GM12878 (cell line): Measurements from ENCODE around the gene HDAC3. TPM values are rescaled to one million over a fixed set of nuclear protein-coding genes. Genes with fewer than 3 reads are reported as not detected.

Source experiments
- ATAC-seq: fragments of 200-7000 bp; cut with Tn5 transposase; 3 replicates; pipeline ENCODE4 v1.9.1; 2020; ENCODE audit warnings: mild to moderate bottlenecking, moderate library complexity
- BruUV-seq: library from RNA; stranded (reverse); fragments of 400-500 nt; replicated peaks from 2 replicates; lab custom pipeline; 2021; lab: Mats Ljungman, UMichigan
- CTCF ChIA-PET: fragments of 300-600 bp; sonication (Branson Sonifier 250); formaldehyde crosslinking; extraction: SDS; loops from one replicate; lab custom pipeline; 2021; ENCODE audit warnings: inconsistent platforms; lab: Yijun Ruan, JAX
- POLR2A ChIA-PET: fragments of 350-600 bp; formaldehyde crosslinking; extraction: SDS; loops from one replicate; lab custom pipeline; 2021; ENCODE audit warnings: inconsistent platforms; lab: Charles Lee
- RAD21 ChIA-PET: fragments of 300-600 bp; sonication (Branson Sonifier 250); formaldehyde crosslinking; loops from one replicate; lab custom pipeline; 2023; ENCODE audit warnings: antibody characterized with exemption; ENCODE audit not compliant: unreplicated experiment; lab: Charles Lee
- SMC1A ChIA-PET: fragments of 300-600 bp; sonication (Branson Sonifier 250); formaldehyde crosslinking; loops from one replicate; lab custom pipeline; 2023; ENCODE audit not compliant: unreplicated experiment, uncharacterized antibody; lab: Charles Lee
- DNase-seq: peaks from one replicate; pipeline ENCODE4 v3.0.0-alpha.2; 2011; ENCODE audit warnings: low read depth, low spot score
- FAIRE-seq: peaks from 3 replicates; lab custom pipeline; 2011; peaks lifted over from hg19 to GRCh38; lab: Jason Lieb, UNC
- H2AFZ ChIP-seq: 2 replicates; pipeline ENCODE4 v1.6.0; 2011; ENCODE audit warnings: low read depth, low read length, control low read depth; ENCODE audit not compliant: control insufficient read depth
- H3K27ac ChIP-seq: 2 replicates; pipeline ENCODE4 v1.5.1; 2011; ENCODE audit warnings: control low read depth; ENCODE audit not compliant: control insufficient read depth, insufficient read depth
- H3K27me3 ChIP-seq, 2 experiments: replicated peaks in 1 of 2; 2 replicates each; pipeline versions ENCODE4 v1.6.0 to v1.6.1; 2011; ENCODE audit warnings: low read length in 1 of 2; ENCODE audit not compliant: control insufficient read depth in 2 of 2, insufficient read depth in 2 of 2
- H3K36me3 ChIP-seq, 2 experiments: 2 replicates each; pipeline ENCODE4 v1.5.1; 2011; ENCODE audit warnings: low read length in 1 of 2; ENCODE audit not compliant: control insufficient read depth in 2 of 2, insufficient read depth in 2 of 2
- H3K4me1 ChIP-seq: 2 replicates; pipeline ENCODE4 v1.6.1; 2011; ENCODE audit warnings: mild to moderate bottlenecking, low read length, moderate library complexity, mixed read lengths; ENCODE audit not compliant: control insufficient read depth, insufficient read depth
- H3K4me2 ChIP-seq: 2 replicates; pipeline ENCODE4 v1.6.0; 2011; ENCODE audit warnings: control low read depth; ENCODE audit not compliant: control insufficient read depth, insufficient read depth
- H3K4me3 ChIP-seq: fragments of 200-600 bp; sonication (generic); 2 replicates; pipeline ENCODE4 v1.5.1; 2016
- H3K79me2 ChIP-seq: 2 replicates; pipeline ENCODE4 v1.6.0; 2011; ENCODE audit warnings: low read length; ENCODE audit not compliant: control insufficient read depth, insufficient read depth
- H3K9ac ChIP-seq: 2 replicates; pipeline ENCODE4 v1.8.0; 2011; ENCODE audit warnings: low read length, control low read depth, mixed read lengths; ENCODE audit not compliant: control insufficient read depth, insufficient read depth
- H3K9me3 ChIP-seq: replicated peaks from 3 replicates; pipeline ENCODE4 v1.5.1; 2011; ENCODE audit warnings: mild to moderate bottlenecking, low read length; ENCODE audit not compliant: control insufficient read depth, insufficient read depth
- H4K20me1 ChIP-seq: 2 replicates; pipeline ENCODE4 v1.6.0; 2011; ENCODE audit not compliant: control insufficient read depth, insufficient read depth
- CREB1 ChIP-seq: IDR thresholded peaks from 2 replicates; pipeline ENCODE4 v1.6.1; 2012; ENCODE audit warnings: low read depth, mild to moderate bottlenecking, inconsistent platforms
- FOXM1 ChIP-seq: IDR thresholded peaks from 2 replicates; pipeline ENCODE4 v1.6.1; 2012; ENCODE audit warnings: low read depth, mild to moderate bottlenecking, inconsistent platforms, low read length, moderate library complexity
- MXI1 ChIP-seq: fragments of 150-350 bp; IDR thresholded peaks from 2 replicates; pipeline ENCODE4 v1.6.1; 2011; ENCODE audit warnings: low read depth, mild to moderate bottlenecking, inconsistent platforms, low read length, improper control_type of control experiment
- MYB ChIP-seq: fragments of 150-350 bp; IDR thresholded peaks from 2 replicates; pipeline ENCODE4 v1.6.1; 2014; ENCODE audit warnings: mild to moderate bottlenecking, low read depth, low read length, borderline replicate concordance
- NFYB ChIP-seq: IDR thresholded peaks from 2 replicates; pipeline ENCODE4 v1.6.1; 2011; ENCODE audit warnings: low read depth, mild to moderate bottlenecking, low read length, improper control_type of control experiment, moderate library complexity; ENCODE audit not compliant: insufficient read depth
- PRDM15 ChIP-seq: fragments of 450-650 bp; formaldehyde crosslinking; IDR thresholded peaks from 2 replicates; pipeline ENCODE4 v1.4.0; 2020; ENCODE audit warnings: mild to moderate bottlenecking, moderate library complexity
- RB1 ChIP-seq: fragments of 450-650 bp; formaldehyde crosslinking; IDR thresholded peaks from 2 replicates; pipeline ENCODE4 v1.6.1; 2017; ENCODE audit warnings: mild to moderate bottlenecking, borderline replicate concordance
- TARDBP ChIP-seq: IDR thresholded peaks from 2 replicates; pipeline ENCODE4 v1.6.1; 2016; ENCODE audit warnings: borderline replicate concordance
- TBL1XR1 ChIP-seq: IDR thresholded peaks from 2 replicates; pipeline ENCODE4 v1.6.1; 2012; ENCODE audit warnings: low read depth, low read length, improper control_type of control experiment
- TCF3 ChIP-seq: IDR thresholded peaks from 2 replicates; pipeline ENCODE4 v1.6.1; 2012; ENCODE audit warnings: low read depth, mild to moderate bottlenecking, low read length, borderline replicate concordance; ENCODE audit not compliant: insufficient read depth
- YBX1 ChIP-seq: fragments of 450-650 bp; IDR thresholded peaks from 2 replicates; pipeline ENCODE4 v1.6.1; 2016; ENCODE audit warnings: antibody characterized with exemption
- ZNF274 ChIP-seq: IDR thresholded peaks from one replicate; pipeline ENCODE4 v1.8.0; 2011; ENCODE audit not compliant: insufficient read length, insufficient read depth
- ZNF622 ChIP-seq: fragments of 450-650 bp; IDR thresholded peaks from 2 replicates; pipeline ENCODE4 v1.6.1; 2017; ENCODE audit warnings: mild to moderate bottlenecking, inconsistent platforms
- WGBS: methylation state at CpG from one replicate; pipeline ENCODE4 v1.1.6; 2016; ENCODE audit warnings: low lambda C conversion rate; ENCODE audit not compliant: insufficient replicate concordance, insufficient coverage; ENCODE audit errors: missing lambda C conversion rate; 5-methylcytosine and 5-hydroxymethylcytosine counted together
- in situ Hi-C: fragments of 300-500 bp; cut with MboI; formaldehyde crosslinking; loops from 9 replicates; pipeline ENCODE4 v1.14.3; 2018; ENCODE audit warnings: mixed read lengths
- intact Hi-C: fragments of 100-400 bp; cut with micrococcal nuclease; formaldehyde crosslinking; loops from one replicate; pipeline ENCODE4 v1.14.2; 2022; ENCODE audit not compliant: unreplicated experiment
- polyA plus RNA-seq, 11 experiments: library from polyadenylated mRNA; depleted of rRNA in 4 of 11; unstranded in 6 of 11; stranded (reverse) in 5 of 11; fragments of >200 nt; fragmentation: Nextera tagmentation in 4 of 11; fragmentation: Illumina TruSeq in 1 of 11; extraction: Ambion mirVana in 4 of 11; extraction: Trizol in 1 of 11; gene quantifications; 1 replicate in 1 of 11; 2 replicates in 10 of 11; pipeline versions ENCODE4 v1.2.1 to v1.2.3, GENCODE V29; 2011 to 2016; ENCODE audit warnings: inconsistent platforms in 2 of 11, missing spikeins in 2 of 11, low read depth in 1 of 11
- total RNA-seq, 4 experiments: library from RNA; depleted of rRNA in 3 of 4; stranded (reverse); fragments of >200 nt in 3 of 4; fragmentation: Illumina TruSeq in 1 of 4; extraction: Trizol in 1 of 4; gene quantifications; 2 replicates each; pipeline versions ENCODE4 v1.2.1 to v1.2.3, GENCODE V29; 2013 to 2021
- TF ChIP-seq, protein P1 (sequence below): fragments of 450-650 bp; IDR thresholded peaks from 2 replicates; pipeline ENCODE4 v1.6.1; 2014; ENCODE audit warnings: mild to moderate bottlenecking
- TF ChIP-seq, protein P2 (sequence below): fragments of 450-650 bp; formaldehyde crosslinking; IDR thresholded peaks from 2 replicates; pipeline ENCODE4 v1.5.0; 2022; ENCODE audit warnings: mild to moderate bottlenecking, missing genetic modification characterization

Gene HDAC3
- total and polyA plus RNA-seq, 10 of the 15 experiments (the other 5 are each of a cell fraction or from before 2014, with no cell fraction given), result 62.2 to 140 (median 112) TPM

GRCh38 chr5:141672841-141673813 is 36.5 kb upstream of the HDAC3 start:
- DNase-seq (no peak), ATAC-seq (no peak), FAIRE-seq (no peak)
- ChIA-PET CTCF (interaction anchor here (1.4 to 1.5 kb wide), 2 partner anchors 19 to 81 kb away, joined by 3 to 4 read pairs; no protein-coding TSS in a partner anchor), POLR2A (no interaction called here), SMC1A (no interaction called here), RAD21 (no interaction called here)
- Histone ChIP-seq H3K9ac (no peak overlapping the region), H3K27ac (no peak overlapping the region), H3K4me2 (no peak overlapping the region), H3K4me3 (no peak overlapping the region), H3K27me3 (no peaks in the 10 kb centered on the region; a peak in 2 of 4 replicates), H4K20me1 (no peaks in the 10 kb centered on the region), H3K9me3 (no peaks in the 10 kb centered on the region), H2AFZ (no peak overlapping the region), H3K4me1 (no peaks in the 10 kb centered on the region), H3K36me3 (no peaks in the 10 kb centered on the region), H3K79me2 (no peaks in the 10 kb centered on the region)
- 38% methylated on average over 19 of the region's 19 CpGs for WGBS
- BruUV-seq, result no TSS peak
- intact Hi-C loops, result no loop called here
- in situ Hi-C loops, result loop anchor here (10.0 kb wide), 1 partner anchor 462 kb away; no protein-coding TSS in a partner anchor
- TF ChIP-seq MXI1 (no peak), PRDM15 (CRISPR knock-in tag) (no peak), YBX1 (no peak), RB1 (no peak), MYB (no peak), TARDBP (no peak), TBL1XR1 (no peak), TCF3 (no peak), CREB1 (no peak), FOXM1 (no peak), ZNF274 (no peak), NFYB (no peak), ZNF622 (no peak)
- TF ChIP-seq, protein P1, sequence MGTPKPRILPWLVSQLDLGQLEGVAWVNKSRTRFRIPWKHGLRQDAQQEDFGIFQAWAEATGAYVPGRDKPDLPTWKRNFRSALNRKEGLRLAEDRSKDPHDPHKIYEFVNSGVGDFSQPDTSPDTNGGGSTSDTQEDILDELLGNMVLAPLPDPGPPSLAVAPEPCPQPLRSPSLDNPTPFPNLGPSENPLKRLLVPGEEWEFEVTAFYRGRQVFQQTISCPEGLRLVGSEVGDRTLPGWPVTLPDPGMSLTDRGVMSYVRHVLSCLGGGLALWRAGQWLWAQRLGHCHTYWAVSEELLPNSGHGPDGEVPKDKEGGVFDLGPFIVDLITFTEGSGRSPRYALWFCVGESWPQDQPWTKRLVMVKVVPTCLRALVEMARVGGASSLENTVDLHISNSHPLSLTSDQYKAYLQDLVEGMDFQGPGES, result no peak
- TF ChIP-seq, protein P2, sequence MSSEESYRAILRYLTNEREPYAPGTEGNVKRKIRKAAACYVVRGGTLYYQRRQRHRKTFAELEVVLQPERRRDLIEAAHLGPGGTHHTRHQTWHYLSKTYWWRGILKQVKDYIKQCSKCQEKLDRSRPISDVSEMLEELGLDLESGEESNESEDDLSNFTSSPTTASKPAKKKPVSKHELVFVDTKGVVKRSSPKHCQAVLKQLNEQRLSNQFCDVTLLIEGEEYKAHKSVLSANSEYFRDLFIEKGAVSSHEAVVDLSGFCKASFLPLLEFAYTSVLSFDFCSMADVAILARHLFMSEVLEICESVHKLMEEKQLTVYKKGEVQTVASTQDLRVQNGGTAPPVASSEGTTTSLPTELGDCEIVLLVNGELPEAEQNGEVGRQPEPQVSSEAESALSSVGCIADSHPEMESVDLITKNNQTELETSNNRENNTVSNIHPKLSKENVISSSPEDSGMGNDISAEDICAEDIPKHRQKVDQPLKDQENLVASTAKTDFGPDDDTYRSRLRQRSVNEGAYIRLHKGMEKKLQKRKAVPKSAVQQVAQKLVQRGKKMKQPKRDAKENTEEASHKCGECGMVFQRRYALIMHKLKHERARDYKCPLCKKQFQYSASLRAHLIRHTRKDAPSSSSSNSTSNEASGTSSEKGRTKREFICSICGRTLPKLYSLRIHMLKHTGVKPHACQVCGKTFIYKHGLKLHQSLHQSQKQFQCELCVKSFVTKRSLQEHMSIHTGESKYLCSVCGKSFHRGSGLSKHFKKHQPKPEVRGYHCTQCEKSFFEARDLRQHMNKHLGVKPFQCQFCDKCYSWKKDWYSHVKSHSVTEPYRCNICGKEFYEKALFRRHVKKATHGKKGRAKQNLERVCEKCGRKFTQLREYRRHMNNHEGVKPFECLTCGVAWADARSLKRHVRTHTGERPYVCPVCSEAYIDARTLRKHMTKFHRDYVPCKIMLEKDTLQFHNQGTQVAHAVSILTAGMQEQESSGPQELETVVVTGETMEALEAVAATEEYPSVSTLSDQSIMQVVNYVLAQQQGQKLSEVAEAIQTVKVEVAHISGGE (CRISPR knock-in tag), result no peak
